C4-2B (cell line): ENCODE data around the gene HSBP1L1.
A peak's percentile ranks its signal among the peaks of the same experiment; 100 is the strongest.

Experiments used
- H3K27ac ChIP-seq: fragments of 450-650 bp; 2 replicates; pipeline ENCODE4 v1.5.1; 2017
- CTCF ChIP-seq: fragments of 450-650 bp; conservative IDR thresholded peaks from 2 replicates; pipeline ENCODE4 v1.5.1; 2017; ENCODE audit warnings: mild to moderate bottlenecking
- ZFX ChIP-seq: fragments of 450-650 bp; IDR thresholded peaks from 2 replicates; pipeline ENCODE4 v1.6.1; 2017

The HSBP1L1 gene

GRCh38 chr18:79963658-79964329, 649 bp upstream of the HSBP1L1 start:
- TF ChIP-seq CTCF (no peak), ZFX (no peak)
- peak overlapping the region; percentile 94 for H3K27ac ChIP-seq

- 0 out of 2 replicates have a peak, but pooled peaks have one; percentile 5 for TF ChIP-seq ZFX
- no peak for TF ChIP-seq CTCF
- peak overlapping the region; percentile 94 for H3K27ac ChIP-seq
These were observed 868 bp downstream of the HSBP1L1 start for GRCh38 chr18:79965119-79965902.

- H3K27ac ChIP-seq: no peak overlapping the region
- no peak for TF ChIP-seq CTCF
- no peak for TF ChIP-seq ZFX
These were observed 6.1 kb downstream of the HSBP1L1 start for GRCh38 chr18:79970419-79971133.

- TF ChIP-seq CTCF (no peak), ZFX (no peak)
- H3K27ac ChIP-seq: no peak overlapping the region
These were observed 6.9 kb downstream of the HSBP1L1 start for GRCh38 chr18:79971211-79971952.

- no peak overlapping the region for H3K27ac ChIP-seq
- TF ChIP-seq CTCF (no peak), ZFX (no peak)
These were observed 7.5 kb downstream of the HSBP1L1 start for GRCh38 chr18:79971986-79972385.

- TF ChIP-seq CTCF (no peak), ZFX (no peak)
- H3K27ac ChIP-seq: no peak overlapping the region
These were observed 8.3 kb downstream of the HSBP1L1 start for GRCh38 chr18:79972720-79973119.
